GM12892 (cell line): ENCODE results near the gene BLACAT1.

Source experiments
- DNase-seq: peaks from one replicate; pipeline ENCODE4 v3.0.0; 2011; ENCODE audit not compliant: insufficient read length
- FAIRE-seq: peaks from 2 replicates; lab custom pipeline; 2011; peaks lifted over from hg19 to GRCh38; lab: Jason Lieb, UNC
- POLR2A ChIP-seq: IDR thresholded peaks from 2 replicates; pipeline ENCODE4 v1.6.1; 2011; ENCODE audit warnings: low read depth, low read length, control low read depth
- POLR2AphosphoS5 ChIP-seq: IDR thresholded peaks from 2 replicates; pipeline ENCODE4 v1.6.1; 2011; ENCODE audit warnings: low read depth, low read length, control low read depth
- TAF1 ChIP-seq: IDR thresholded peaks from 2 replicates; pipeline ENCODE4 v1.6.1; 2011; ENCODE audit warnings: low read depth, mild to moderate bottlenecking, control low read depth, low read length, borderline replicate concordance

BLACAT1 gene

GRCh38 chr1:205432116-205432515 is 23.7 kb downstream of the BLACAT1 start:
- DNase-seq = no peak
- FAIRE-seq = no peak

GRCh38 chr1:205430696-205431305 is 25.0 kb downstream of the BLACAT1 start:
- FAIRE-seq (no peak), DNase-seq (no peak)
- TF ChIP-seq POLR2AphosphoS5 (no peak), TAF1 (no peak), POLR2A (no peak)

More at GRCh38 chr1:205432116-205432515, 23.7 kb downstream of the BLACAT1 start:
- TF ChIP-seq POLR2AphosphoS5 (no peak), TAF1 (no peak), POLR2A (no peak)

- DNase-seq (no peak), FAIRE-seq (no peak)
- TF ChIP-seq POLR2AphosphoS5 (no peak), POLR2A (no peak), TAF1 (no peak)
These were observed 25.8 kb downstream of the BLACAT1 start for GRCh38 chr1:205429762-205430695.

GRCh38 chr1:205424901-205425600 is 30.8 kb downstream of the BLACAT1 start:
- FAIRE-seq = no peak
- no peak for DNase-seq
- TF ChIP-seq TAF1 (no peak), POLR2A (no peak), POLR2AphosphoS5 (no peak)

GRCh38 chr1:205423814-205424399 is 31.9 kb downstream of the BLACAT1 start:
- no peak for TF ChIP-seq TAF1
- TF ChIP-seq POLR2AphosphoS5 = no peak
- TF ChIP-seq POLR2A = no peak
- DNase-seq (no peak), FAIRE-seq (no peak)

GRCh38 chr1:205422993-205423642 is 32.7 kb downstream of the BLACAT1 start:
- TF ChIP-seq TAF1 = no peak
- TF ChIP-seq POLR2AphosphoS5 = no peak
- TF ChIP-seq POLR2A = no peak
- no peak for DNase-seq
- FAIRE-seq = no peak

GRCh38 chr1:205421798-205422197 is 34.0 kb downstream of the BLACAT1 start, which contains the start of gene LEMD1:
Gene LEMD1 (minus strand): TSS chr1:205422056. CDS start chr1:205420536, 1,520 bp downstream.
- no peak for FAIRE-seq
- DNase-seq = no peak
- TF ChIP-seq TAF1 = no peak
- no peak for TF ChIP-seq POLR2AphosphoS5

GRCh38 chr1:205420938-205421337 is 34.9 kb downstream of the BLACAT1 start:
- no peak for FAIRE-seq
- TF ChIP-seq TAF1 (no peak), POLR2AphosphoS5 (no peak), POLR2A (no peak)

GRCh38 chr1:205417870-205418635 is 37.8 kb downstream of the BLACAT1 start:
- no peak for TF ChIP-seq POLR2AphosphoS5
- no peak for DNase-seq
- FAIRE-seq = no peak

More at GRCh38 chr1:205420938-205421337, 34.9 kb downstream of the BLACAT1 start:
- DNase-seq = no peak

GRCh38 chr1:205416322-205416721 is 39.5 kb downstream of the BLACAT1 start:
- no peak for FAIRE-seq
- DNase-seq = no peak
- TF ChIP-seq POLR2A (no peak), TAF1 (no peak), POLR2AphosphoS5 (no peak)
